ENCODE data around the gene MINK1.
"Not testable (repeated sequence)": the region's sequence is repeated elsewhere in the genome, so short reads cannot be mapped to it uniquely, and the experiment has no call there.

The MINK1 gene

GRCh38 chr17:4899341-4900230 is 66.4 kb downstream of the MINK1 start, which contains the start of gene C17orf107:
Gene C17orf107, plus strand, starts transcription at chr17:4899536. Its CDS starts 227 bp downstream, at chr17:4899763.
- DNase-seq (ENCODE audit: low read depth) = peak; percentile 46

GRCh38 chr17:4900231-4901107 is 67.3 kb downstream of the MINK1 start:
- no peak for DNase-seq (ENCODE audit: low read depth)

- DNase-seq (ENCODE audit: low read depth) = no peak
These were observed 68.0 kb downstream of the MINK1 start for GRCh38 chr17:4901108-4901647.

GRCh38 chr17:4901648-4902344 is 68.7 kb downstream of the MINK1 start:
- DNase-seq (ENCODE audit: low read depth) = no peak

GRCh38 chr17:4902540-4902939 is 69.4 kb downstream of the MINK1 start:
- no peak for DNase-seq (ENCODE audit: low read depth)

- DNase-seq (ENCODE audit: low read depth) = peak; percentile 47
These were observed 70.1 kb downstream of the MINK1 start, which contains the start of gene CHRNE for GRCh38 chr17:4903051-4903818. Gene CHRNE, minus strand, starts transcription at chr17:4903098. Its CDS starts 35 bp downstream, at chr17:4903063.

- DNase-seq (ENCODE audit: low read depth) = not testable (repeated sequence)
These were observed 73.5 kb downstream of the MINK1 start for GRCh38 chr17:4906642-4907041.

- no peak for DNase-seq (ENCODE audit: low read depth)
These were observed 75.2 kb downstream of the MINK1 start for GRCh38 chr17:4908301-4908700.

- peak; percentile 60 for DNase-seq (ENCODE audit: low read depth)
These were observed 75.8 kb downstream of the MINK1 start for GRCh38 chr17:4908711-4909496.

- DNase-seq (ENCODE audit: low read depth) = no peak
These were observed 80.9 kb downstream of the MINK1 start for GRCh38 chr17:4913994-4914393.

- not testable (repeated sequence) for DNase-seq (ENCODE audit: low read depth)
These were observed 81.4 kb downstream of the MINK1 start for GRCh38 chr17:4914551-4914950.

- DNase-seq (ENCODE audit: low read depth) = no peak
These were observed 86.4 kb downstream of the MINK1 start for GRCh38 chr17:4919511-4920047.

GRCh38 chr17:4920351-4921048 is 87.4 kb downstream of the MINK1 start:
- DNase-seq (ENCODE audit: low read depth) = no peak

- DNase-seq (ENCODE audit: low read depth) = no peak
These were observed 88.2 kb downstream of the MINK1 start for GRCh38 chr17:4921320-4921719.

- DNase-seq (ENCODE audit: low read depth) = not testable (repeated sequence)
These were observed 93.6 kb downstream of the MINK1 start for GRCh38 chr17:4926577-4927335.

- DNase-seq (ENCODE audit: low read depth) = no peak
These were observed 95.7 kb downstream of the MINK1 start for GRCh38 chr17:4928881-4929280.

- no peak for DNase-seq (ENCODE audit: low read depth)
These were observed 98.8 kb downstream of the MINK1 start, which contains the start of gene GP1BA for GRCh38 chr17:4931963-4932362. Gene GP1BA, plus strand, starts transcription at chr17:4932277. Its CDS starts 328 bp downstream, at chr17:4932605.

- no peak for DNase-seq (ENCODE audit: low read depth)
These were observed 99.6 kb downstream of the MINK1 start for GRCh38 chr17:4932756-4933155.
